GM18526 (cell line): Measurements from ENCODE around the gene CALN1.

Source experiments
- POLR2A ChIP-seq: IDR thresholded peaks from 3 replicates; pipeline ENCODE4 v1.6.1; 2011; ENCODE audit not compliant: insufficient read length; ENCODE audit errors: extremely low read depth

The CALN1 gene

GRCh38 chr7:71911051-71911450 lies 501.1 kb downstream of the CALN1 start:
- TF ChIP-seq POLR2A: no peak

GRCh38 chr7:71905821-71906220 lies 506.3 kb downstream of the CALN1 start:
- no peak for TF ChIP-seq POLR2A

GRCh38 chr7:71904484-71904883 lies 507.7 kb downstream of the CALN1 start:
- TF ChIP-seq POLR2A: no peak

- TF ChIP-seq POLR2A: no peak
Measured at GRCh38 chr7:71900556-71900955, 511.6 kb downstream of the CALN1 start.

- TF ChIP-seq POLR2A: no peak
Measured at GRCh38 chr7:71896535-71896934, 515.6 kb downstream of the CALN1 start.

GRCh38 chr7:71886046-71886445 lies 526.1 kb downstream of the CALN1 start:
- TF ChIP-seq POLR2A: no peak

- no peak for TF ChIP-seq POLR2A
Measured at GRCh38 chr7:71885487-71885886, 526.7 kb downstream of the CALN1 start.

GRCh38 chr7:71883415-71883814 lies 528.7 kb downstream of the CALN1 start:
- no peak for TF ChIP-seq POLR2A

- no peak for TF ChIP-seq POLR2A
Measured at GRCh38 chr7:71871446-71871845, 540.7 kb downstream of the CALN1 start.

GRCh38 chr7:71870812-71871211 lies 541.3 kb downstream of the CALN1 start:
- TF ChIP-seq POLR2A: no peak

GRCh38 chr7:71868797-71869196 lies 543.3 kb downstream of the CALN1 start:
- no peak for TF ChIP-seq POLR2A

- TF ChIP-seq POLR2A: no peak
Measured at GRCh38 chr7:71867626-71868025, 544.5 kb downstream of the CALN1 start.

- TF ChIP-seq POLR2A: no peak
Measured at GRCh38 chr7:71865172-71865571, 547.0 kb downstream of the CALN1 start.

- no peak for TF ChIP-seq POLR2A
Measured at GRCh38 chr7:71864130-71864529, 548.0 kb downstream of the CALN1 start.

- no peak for TF ChIP-seq POLR2A
Measured at GRCh38 chr7:71860572-71860971, 551.6 kb downstream of the CALN1 start.

- no peak for TF ChIP-seq POLR2A
Measured at GRCh38 chr7:71857338-71857737, 554.8 kb downstream of the CALN1 start.

- TF ChIP-seq POLR2A: no peak
Measured at GRCh38 chr7:71854546-71855397, 557.4 kb downstream of the CALN1 start.

GRCh38 chr7:71851776-71852498 lies 560.2 kb downstream of the CALN1 start:
- no peak for TF ChIP-seq POLR2A
